HL-60 (cell line): Measurements from ENCODE around the gene TRAF3IP1.
"Not testable (repeated sequence)": the region's sequence is repeated elsewhere in the genome, so short reads cannot be mapped to it uniquely, and the experiment has no call there.

Experiments
- DNase-seq, 2 experiments: peaks; one replicate each; pipeline ENCODE4 v3.0.0-alpha.2; 2010 to 2020; ENCODE audit warnings: low read depth in 1 of 2, low spot score in 1 of 2
- H3K27ac ChIP-seq: fragments of 250-450 bp; sonication (Bioruptor Pico); replicated peaks from 2 replicates; pipeline ENCODE4 v1.5.1; 2020; ENCODE audit warnings: mild to moderate bottlenecking, moderate library complexity
- H3K27me3 ChIP-seq: fragments of 250-450 bp; sonication (Bioruptor Pico); 2 replicates; pipeline ENCODE4 v1.5.1; 2021; ENCODE audit warnings: mild to moderate bottlenecking, moderate library complexity; ENCODE audit not compliant: insufficient read depth, poor library complexity, severe bottlenecking
- H3K4me3 ChIP-seq: replicated peaks from 2 replicates; pipeline ENCODE4 v1.5.1; 2011; ENCODE audit warnings: mild to moderate bottlenecking, control low read depth, low read length; ENCODE audit not compliant: insufficient read depth
- GABPA ChIP-seq: IDR thresholded peaks from 2 replicates; pipeline ENCODE4 v1.6.1; 2012; ENCODE audit warnings: low read depth
- POLR2AphosphoS5 ChIP-seq: IDR thresholded peaks from 2 replicates; pipeline ENCODE4 v1.6.1; 2012; ENCODE audit warnings: low read depth
- SPI1 ChIP-seq: IDR thresholded peaks from 2 replicates; pipeline ENCODE4 v1.6.1; 2012; ENCODE audit warnings: low read depth, mild to moderate bottlenecking, borderline replicate concordance
- long read RNA-seq: library from polyadenylated mRNA; unstranded; transcript quantifications from one replicate; pipeline ENCODE4 v2.0.0, GENCODE V29; 2020
- TF ChIP-seq, protein P1 (sequence below): IDR thresholded peaks from 2 replicates; pipeline ENCODE4 v1.6.1; 2012; ENCODE audit warnings: low read depth; ENCODE audit not compliant: insufficient replicate concordance
- TF ChIP-seq, protein P2 (sequence below): IDR thresholded peaks from one replicate; pipeline ENCODE4 v1.5.1; 2011; ENCODE audit warnings: low read length, control low read depth, inconsistent platforms; ENCODE audit not compliant: insufficient read depth

TRAF3IP1 gene, protein sequence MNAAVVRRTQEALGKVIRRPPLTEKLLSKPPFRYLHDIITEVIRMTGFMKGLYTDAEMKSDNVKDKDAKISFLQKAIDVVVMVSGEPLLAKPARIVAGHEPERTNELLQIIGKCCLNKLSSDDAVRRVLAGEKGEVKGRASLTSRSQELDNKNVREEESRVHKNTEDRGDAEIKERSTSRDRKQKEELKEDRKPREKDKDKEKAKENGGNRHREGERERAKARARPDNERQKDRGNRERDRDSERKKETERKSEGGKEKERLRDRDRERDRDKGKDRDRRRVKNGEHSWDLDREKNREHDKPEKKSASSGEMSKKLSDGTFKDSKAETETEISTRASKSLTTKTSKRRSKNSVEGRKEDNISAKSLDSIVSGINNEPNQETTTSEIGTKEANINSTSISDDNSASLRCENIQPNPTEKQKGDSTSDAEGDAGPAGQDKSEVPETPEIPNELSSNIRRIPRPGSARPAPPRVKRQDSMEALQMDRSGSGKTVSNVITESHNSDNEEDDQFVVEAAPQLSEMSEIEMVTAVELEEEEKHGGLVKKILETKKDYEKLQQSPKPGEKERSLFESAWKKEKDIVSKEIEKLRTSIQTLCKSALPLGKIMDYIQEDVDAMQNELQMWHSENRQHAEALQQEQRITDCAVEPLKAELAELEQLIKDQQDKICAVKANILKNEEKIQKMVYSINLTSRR
- long read RNA-seq, partial matches to known transcripts: 0 of 2 reads
- long read RNA-seq, other reads (novel, unspliced or antisense): 2 of 2 reads

DNA sequence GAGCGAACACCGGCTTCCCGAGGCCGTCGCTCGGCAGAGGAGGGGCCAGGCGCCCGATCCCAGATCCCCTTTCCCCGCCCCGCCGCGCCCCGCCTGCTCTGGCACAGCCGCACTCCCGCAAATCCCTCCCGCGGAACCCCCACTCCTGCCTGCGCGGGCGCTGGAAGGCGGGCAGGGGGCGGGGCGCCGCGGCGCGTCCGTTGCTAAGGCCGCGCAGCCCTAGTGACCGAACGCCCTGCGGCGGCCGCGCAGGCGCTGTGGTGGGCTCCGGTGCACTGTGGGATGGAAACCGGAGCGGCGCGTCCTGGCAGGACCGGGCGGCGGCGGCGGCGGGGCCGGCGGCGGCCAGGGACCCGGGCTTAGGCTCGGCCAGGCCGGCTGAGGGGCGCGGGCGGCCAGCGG is at the start of gene TRAF3IP1:
Gene TRAF3IP1 (plus strand): TSS at position 273 of the 402 bp plus-strand sequence. CDS start 145 bp downstream, outside the sequence.
- no peak within 1 kb of the TSS for H3K27ac ChIP-seq
- DNase-seq: peak; percentile 63 to 73
- no peaks in the 10 kb centered on the region for H3K27me3 ChIP-seq
- TF ChIP-seq, protein P1, sequence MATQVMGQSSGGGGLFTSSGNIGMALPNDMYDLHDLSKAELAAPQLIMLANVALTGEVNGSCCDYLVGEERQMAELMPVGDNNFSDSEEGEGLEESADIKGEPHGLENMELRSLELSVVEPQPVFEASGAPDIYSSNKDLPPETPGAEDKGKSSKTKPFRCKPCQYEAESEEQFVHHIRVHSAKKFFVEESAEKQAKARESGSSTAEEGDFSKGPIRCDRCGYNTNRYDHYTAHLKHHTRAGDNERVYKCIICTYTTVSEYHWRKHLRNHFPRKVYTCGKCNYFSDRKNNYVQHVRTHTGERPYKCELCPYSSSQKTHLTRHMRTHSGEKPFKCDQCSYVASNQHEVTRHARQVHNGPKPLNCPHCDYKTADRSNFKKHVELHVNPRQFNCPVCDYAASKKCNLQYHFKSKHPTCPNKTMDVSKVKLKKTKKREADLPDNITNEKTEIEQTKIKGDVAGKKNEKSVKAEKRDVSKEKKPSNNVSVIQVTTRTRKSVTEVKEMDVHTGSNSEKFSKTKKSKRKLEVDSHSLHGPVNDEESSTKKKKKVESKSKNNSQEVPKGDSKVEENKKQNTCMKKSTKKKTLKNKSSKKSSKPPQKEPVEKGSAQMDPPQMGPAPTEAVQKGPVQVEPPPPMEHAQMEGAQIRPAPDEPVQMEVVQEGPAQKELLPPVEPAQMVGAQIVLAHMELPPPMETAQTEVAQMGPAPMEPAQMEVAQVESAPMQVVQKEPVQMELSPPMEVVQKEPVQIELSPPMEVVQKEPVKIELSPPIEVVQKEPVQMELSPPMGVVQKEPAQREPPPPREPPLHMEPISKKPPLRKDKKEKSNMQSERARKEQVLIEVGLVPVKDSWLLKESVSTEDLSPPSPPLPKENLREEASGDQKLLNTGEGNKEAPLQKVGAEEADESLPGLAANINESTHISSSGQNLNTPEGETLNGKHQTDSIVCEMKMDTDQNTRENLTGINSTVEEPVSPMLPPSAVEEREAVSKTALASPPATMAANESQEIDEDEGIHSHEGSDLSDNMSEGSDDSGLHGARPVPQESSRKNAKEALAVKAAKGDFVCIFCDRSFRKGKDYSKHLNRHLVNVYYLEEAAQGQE: no peak
- TF ChIP-seq GABPA (no peak), POLR2AphosphoS5 (no peak), SPI1 (no peak)
- TF ChIP-seq, protein P2, sequence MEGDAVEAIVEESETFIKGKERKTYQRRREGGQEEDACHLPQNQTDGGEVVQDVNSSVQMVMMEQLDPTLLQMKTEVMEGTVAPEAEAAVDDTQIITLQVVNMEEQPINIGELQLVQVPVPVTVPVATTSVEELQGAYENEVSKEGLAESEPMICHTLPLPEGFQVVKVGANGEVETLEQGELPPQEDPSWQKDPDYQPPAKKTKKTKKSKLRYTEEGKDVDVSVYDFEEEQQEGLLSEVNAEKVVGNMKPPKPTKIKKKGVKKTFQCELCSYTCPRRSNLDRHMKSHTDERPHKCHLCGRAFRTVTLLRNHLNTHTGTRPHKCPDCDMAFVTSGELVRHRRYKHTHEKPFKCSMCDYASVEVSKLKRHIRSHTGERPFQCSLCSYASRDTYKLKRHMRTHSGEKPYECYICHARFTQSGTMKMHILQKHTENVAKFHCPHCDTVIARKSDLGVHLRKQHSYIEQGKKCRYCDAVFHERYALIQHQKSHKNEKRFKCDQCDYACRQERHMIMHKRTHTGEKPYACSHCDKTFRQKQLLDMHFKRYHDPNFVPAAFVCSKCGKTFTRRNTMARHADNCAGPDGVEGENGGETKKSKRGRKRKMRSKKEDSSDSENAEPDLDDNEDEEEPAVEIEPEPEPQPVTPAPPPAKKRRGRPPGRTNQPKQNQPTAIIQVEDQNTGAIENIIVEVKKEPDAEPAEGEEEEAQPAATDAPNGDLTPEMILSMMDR: no peak
- H3K4me3 ChIP-seq: peak within 1 kb of the TSS; percentile 86

DNA sequence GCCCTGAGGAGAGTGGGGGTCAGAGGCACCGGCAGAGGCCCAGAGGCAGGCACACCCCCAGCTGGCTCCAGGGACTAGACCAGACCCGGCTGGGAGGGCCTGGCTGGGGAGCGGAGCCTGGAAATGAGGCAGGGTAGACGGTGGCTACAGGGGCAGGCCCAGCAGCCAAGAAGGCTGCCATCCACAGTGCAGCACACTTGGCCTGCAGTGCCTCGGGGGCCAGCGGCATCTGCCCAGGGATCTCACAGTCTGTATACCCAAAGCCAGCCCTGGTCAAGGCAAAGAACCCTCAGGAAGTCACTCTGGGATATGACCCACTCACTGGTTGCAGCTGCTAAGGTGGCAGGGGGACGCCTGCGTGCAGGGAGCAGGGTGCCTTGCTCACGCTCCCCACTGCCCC is 49.7 kb upstream of the TRAF3IP1 start:
- no peak overlapping the region for H3K4me3 ChIP-seq
- no peak for DNase-seq
- H3K27me3 ChIP-seq: no peaks in the 10 kb centered on the region
- no peak overlapping the region for H3K27ac ChIP-seq
- TF ChIP-seq GABPA: no peak

DNA sequence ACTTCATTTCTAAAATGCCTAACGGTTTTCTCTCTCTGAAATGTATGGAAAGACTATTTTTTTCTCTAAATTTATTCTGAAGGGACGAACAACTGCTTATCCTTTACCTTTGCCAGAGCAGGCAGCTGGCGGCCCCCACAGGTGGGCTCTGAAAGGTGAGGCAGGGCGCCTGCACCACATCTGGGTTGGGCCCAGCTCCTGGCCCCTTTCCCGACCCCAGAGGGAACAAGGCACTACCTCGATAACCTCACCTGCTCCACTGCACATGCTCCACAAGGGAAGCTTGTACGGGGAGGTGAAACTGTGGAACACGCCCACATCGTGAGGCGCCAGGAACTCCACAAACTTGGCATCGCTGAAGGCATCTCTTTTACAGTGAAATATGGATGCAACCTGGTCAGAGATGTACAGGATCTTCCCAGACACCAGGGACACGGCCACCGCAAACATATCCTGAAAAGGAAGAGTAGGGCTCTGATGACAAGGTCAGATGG is 49.2 kb upstream of the TRAF3IP1 start:
- Histone ChIP-seq H3K27me3 (no peaks in the 10 kb centered on the region), H3K27ac (no peak overlapping the region), H3K4me3 (no peak overlapping the region)
- TF ChIP-seq, protein P1: no peak
- TF ChIP-seq, protein P2: no peak
- TF ChIP-seq GABPA (no peak), POLR2AphosphoS5 (no peak), SPI1 (no peak)
- DNase-seq: no peak

DNA sequence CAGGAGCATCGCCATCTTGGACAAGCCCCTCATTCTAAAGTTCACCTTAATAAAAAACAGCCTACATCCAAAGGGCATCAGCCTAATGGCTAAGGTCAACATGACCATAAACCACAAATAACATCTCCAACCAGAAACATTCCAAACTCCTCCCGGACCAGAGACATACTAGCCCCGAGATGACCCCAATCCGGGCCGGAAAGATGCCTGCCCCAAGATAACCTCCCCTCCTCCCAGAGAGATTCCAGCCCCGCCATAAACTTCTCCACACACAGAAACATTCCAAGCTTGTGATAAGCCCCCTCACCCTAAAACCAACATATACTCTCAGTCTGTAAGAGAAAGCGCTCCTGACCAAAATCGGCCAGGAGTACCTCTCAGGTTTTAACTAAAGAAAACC is 48.6 kb upstream of the TRAF3IP1 start:
- DNase-seq, H3K27me3 ChIP-seq, H3K27ac ChIP-seq, H3K4me3 ChIP-seq: not testable (repeated sequence)
